ENCODE data around the gene TGFA. TPM values are rescaled to one million over a fixed set of nuclear protein-coding genes. Genes with fewer than 3 reads are reported as not detected.

TGFA gene
- total and polyA plus RNA-seq, 2 experiments from 2014 or later = 1.4 to 6.5 TPM

- Histone ChIP-seq H3K4me2 (no peak overlapping the region), H3K9me2 (ENCODE audit: insufficient read depth) (no peaks in the 10 kb centered on the region), H3K27me3 (ENCODE audit: insufficient read depth) (no peaks in the 10 kb centered on the region), H3K4me1 (ENCODE audit: insufficient read depth) (no peaks in the 10 kb centered on the region), H3K4me3 (no peak overlapping the region), H3K27ac (ENCODE audit: low read depth) (no peak overlapping the region), H3F3A (replicated peaks; ENCODE audit: low read depth) (no peaks in the 10 kb centered on the region), H2AFZ (no peak overlapping the region), H4K20me1 (replicated peaks; ENCODE audit: insufficient read depth) (no peaks in the 10 kb centered on the region), H3K79me2 (replicated peaks; ENCODE audit: insufficient read depth) (no peaks in the 10 kb centered on the region), H3K36me3 (ENCODE audit: insufficient read depth) (no peaks in the 10 kb centered on the region)
- DNase-seq (ENCODE audit: low spot score) (no peak), ATAC-seq (no peak)
- no peaks in the 10 kb centered on the region for H3K36me3 Mint-ChIP-seq (ENCODE audit: low read depth)
- H3K27ac Mint-ChIP-seq = no peak overlapping the region
- peaks cover 25% of the 10 kb centered on the region; the same call in 2 of the 3 replicates for H3K4me1 Mint-ChIP-seq
- no peak overlapping the region for H3K4me3 Mint-ChIP-seq
- TF ChIP-seq STAT1 (IDR thresholded peaks at IDR 0.05; ENCODE audit: unreplicated experiment) (no peak), NANOG (IDR thresholded peaks at IDR 0.05; ENCODE audit: borderline replicate concordance) (no peak), EZH2phosphoT487 (IDR thresholded peaks at IDR 0.05; ENCODE audit: unreplicated experiment) (no peak), POLR2AphosphoS5 (IDR thresholded peaks at IDR 0.05; ENCODE audit: low read depth) (no peak), ZNF331 (CRISPR knock-in tag; IDR thresholded peaks at IDR 0.05; ENCODE audit: low read depth) (no peak), JUNB (IDR thresholded peaks at IDR 0.05; ENCODE audit: unreplicated experiment) (no peak), CREB1 (CRISPR knock-in tag; IDR thresholded peaks at IDR 0.05; ENCODE audit: low read depth) (no peak), ETS1 (IDR thresholded peaks at IDR 0.05) (no peak), ZNF114 (CRISPR knock-in tag; IDR thresholded peaks at IDR 0.05) (no peak), EZH2 (IDR thresholded peaks at IDR 0.05; ENCODE audit: low read depth, unreplicated experiment) (no peak)
- TF ChIP-seq, protein P1, sequence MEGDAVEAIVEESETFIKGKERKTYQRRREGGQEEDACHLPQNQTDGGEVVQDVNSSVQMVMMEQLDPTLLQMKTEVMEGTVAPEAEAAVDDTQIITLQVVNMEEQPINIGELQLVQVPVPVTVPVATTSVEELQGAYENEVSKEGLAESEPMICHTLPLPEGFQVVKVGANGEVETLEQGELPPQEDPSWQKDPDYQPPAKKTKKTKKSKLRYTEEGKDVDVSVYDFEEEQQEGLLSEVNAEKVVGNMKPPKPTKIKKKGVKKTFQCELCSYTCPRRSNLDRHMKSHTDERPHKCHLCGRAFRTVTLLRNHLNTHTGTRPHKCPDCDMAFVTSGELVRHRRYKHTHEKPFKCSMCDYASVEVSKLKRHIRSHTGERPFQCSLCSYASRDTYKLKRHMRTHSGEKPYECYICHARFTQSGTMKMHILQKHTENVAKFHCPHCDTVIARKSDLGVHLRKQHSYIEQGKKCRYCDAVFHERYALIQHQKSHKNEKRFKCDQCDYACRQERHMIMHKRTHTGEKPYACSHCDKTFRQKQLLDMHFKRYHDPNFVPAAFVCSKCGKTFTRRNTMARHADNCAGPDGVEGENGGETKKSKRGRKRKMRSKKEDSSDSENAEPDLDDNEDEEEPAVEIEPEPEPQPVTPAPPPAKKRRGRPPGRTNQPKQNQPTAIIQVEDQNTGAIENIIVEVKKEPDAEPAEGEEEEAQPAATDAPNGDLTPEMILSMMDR (conservative IDR thresholded peaks at IDR 0.05; ENCODE audit: low read depth in 2 of 2) = no peak
- TF ChIP-seq, protein P2, sequence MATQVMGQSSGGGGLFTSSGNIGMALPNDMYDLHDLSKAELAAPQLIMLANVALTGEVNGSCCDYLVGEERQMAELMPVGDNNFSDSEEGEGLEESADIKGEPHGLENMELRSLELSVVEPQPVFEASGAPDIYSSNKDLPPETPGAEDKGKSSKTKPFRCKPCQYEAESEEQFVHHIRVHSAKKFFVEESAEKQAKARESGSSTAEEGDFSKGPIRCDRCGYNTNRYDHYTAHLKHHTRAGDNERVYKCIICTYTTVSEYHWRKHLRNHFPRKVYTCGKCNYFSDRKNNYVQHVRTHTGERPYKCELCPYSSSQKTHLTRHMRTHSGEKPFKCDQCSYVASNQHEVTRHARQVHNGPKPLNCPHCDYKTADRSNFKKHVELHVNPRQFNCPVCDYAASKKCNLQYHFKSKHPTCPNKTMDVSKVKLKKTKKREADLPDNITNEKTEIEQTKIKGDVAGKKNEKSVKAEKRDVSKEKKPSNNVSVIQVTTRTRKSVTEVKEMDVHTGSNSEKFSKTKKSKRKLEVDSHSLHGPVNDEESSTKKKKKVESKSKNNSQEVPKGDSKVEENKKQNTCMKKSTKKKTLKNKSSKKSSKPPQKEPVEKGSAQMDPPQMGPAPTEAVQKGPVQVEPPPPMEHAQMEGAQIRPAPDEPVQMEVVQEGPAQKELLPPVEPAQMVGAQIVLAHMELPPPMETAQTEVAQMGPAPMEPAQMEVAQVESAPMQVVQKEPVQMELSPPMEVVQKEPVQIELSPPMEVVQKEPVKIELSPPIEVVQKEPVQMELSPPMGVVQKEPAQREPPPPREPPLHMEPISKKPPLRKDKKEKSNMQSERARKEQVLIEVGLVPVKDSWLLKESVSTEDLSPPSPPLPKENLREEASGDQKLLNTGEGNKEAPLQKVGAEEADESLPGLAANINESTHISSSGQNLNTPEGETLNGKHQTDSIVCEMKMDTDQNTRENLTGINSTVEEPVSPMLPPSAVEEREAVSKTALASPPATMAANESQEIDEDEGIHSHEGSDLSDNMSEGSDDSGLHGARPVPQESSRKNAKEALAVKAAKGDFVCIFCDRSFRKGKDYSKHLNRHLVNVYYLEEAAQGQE (IDR thresholded peaks at IDR 0.05; ENCODE audit: unreplicated experiment) = no peak
- TF ChIP-seq, protein P3, sequence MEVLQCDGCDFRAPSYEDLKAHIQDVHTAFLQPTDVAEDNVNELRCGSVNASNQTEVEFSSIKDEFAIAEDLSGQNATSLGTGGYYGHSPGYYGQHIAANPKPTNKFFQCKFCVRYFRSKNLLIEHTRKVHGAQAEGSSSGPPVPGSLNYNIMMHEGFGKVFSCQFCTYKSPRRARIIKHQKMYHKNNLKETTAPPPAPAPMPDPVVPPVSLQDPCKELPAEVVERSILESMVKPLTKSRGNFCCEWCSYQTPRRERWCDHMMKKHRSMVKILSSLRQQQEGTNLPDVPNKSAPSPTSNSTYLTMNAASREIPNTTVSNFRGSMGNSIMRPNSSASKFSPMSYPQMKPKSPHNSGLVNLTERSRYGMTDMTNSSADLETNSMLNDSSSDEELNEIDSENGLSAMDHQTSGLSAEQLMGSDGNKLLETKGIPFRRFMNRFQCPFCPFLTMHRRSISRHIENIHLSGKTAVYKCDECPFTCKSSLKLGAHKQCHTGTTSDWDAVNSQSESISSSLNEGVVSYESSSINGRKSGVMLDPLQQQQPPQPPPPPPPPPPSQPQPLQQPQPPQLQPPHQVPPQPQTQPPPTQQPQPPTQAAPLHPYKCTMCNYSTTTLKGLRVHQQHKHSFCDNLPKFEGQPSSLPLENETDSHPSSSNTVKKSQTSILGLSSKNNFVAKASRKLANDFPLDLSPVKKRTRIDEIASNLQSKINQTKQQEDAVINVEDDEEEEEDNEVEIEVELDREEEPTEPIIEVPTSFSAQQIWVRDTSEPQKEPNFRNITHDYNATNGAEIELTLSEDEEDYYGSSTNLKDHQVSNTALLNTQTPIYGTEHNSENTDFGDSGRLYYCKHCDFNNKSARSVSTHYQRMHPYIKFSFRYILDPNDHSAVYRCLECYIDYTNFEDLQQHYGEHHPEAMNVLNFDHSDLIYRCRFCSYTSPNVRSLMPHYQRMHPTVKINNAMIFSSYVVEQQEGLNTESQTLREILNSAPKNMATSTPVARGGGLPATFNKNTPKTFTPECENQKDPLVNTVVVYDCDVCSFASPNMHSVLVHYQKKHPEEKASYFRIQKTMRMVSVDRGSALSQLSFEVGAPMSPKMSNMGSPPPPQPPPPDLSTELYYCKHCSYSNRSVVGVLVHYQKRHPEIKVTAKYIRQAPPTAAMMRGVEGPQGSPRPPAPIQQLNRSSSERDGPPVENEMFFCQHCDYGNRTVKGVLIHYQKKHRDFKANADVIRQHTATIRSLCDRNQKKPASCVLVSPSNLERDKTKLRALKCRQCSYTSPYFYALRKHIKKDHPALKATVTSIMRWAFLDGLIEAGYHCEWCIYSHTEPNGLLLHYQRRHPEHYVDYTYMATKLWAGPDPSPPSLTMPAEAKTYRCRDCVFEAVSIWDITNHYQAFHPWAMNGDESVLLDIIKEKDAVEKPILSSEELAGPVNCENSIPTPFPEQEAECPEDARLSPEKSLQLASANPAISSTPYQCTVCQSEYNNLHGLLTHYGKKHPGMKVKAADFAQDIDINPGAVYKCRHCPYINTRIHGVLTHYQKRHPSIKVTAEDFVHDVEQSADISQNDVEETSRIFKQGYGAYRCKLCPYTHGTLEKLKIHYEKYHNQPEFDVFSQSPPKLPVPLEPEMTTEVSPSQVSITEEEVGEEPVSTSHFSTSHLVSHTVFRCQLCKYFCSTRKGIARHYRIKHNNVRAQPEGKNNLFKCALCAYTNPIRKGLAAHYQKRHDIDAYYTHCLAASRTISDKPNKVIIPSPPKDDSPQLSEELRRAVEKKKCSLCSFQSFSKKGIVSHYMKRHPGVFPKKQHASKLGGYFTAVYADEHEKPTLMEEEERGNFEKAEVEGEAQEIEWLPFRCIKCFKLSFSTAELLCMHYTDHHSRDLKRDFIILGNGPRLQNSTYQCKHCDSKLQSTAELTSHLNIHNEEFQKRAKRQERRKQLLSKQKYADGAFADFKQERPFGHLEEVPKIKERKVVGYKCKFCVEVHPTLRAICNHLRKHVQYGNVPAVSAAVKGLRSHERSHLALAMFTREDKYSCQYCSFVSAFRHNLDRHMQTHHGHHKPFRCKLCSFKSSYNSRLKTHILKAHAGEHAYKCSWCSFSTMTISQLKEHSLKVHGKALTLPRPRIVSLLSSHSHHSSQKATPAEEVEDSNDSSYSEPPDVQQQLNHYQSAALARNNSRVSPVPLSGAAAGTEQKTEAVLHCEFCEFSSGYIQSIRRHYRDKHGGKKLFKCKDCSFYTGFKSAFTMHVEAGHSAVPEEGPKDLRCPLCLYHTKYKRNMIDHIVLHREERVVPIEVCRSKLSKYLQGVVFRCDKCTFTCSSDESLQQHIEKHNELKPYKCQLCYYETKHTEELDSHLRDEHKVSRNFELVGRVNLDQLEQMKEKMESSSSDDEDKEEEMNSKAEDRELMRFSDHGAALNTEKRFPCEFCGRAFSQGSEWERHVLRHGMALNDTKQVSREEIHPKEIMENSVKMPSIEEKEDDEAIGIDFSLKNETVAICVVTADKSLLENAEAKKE (CRISPR knock-in tag; IDR thresholded peaks at IDR 0.05) = no peak
- peaks cover 12% of the 10 kb centered on the region for H3K27me3 Mint-ChIP-seq (ENCODE audit: insufficient read depth, low read depth, poor library complexity)
- no peaks in the 10 kb centered on the region for H3K9me3 Mint-ChIP-seq
Observed at GRCh38 chr2:70456585-70457495, 96.8 kb downstream of the TGFA start.
